ENCODE results near the gene ADORA2A. TPM values are rescaled to one million over a fixed set of nuclear protein-coding genes. Genes with fewer than 3 reads are reported as not detected.

ADORA2A gene
- total and polyA plus RNA-seq, 4 donors: 5.5 to 54.9 (median 22.8) TPM

- Histone ChIP-seq H3K27me3 (ENCODE audit: control insufficient read depth in 3 of 3, insufficient read depth in 3 of 3, low read length in 2 of 3) (no peaks in the 10 kb centered on the region), H3K36me3 (ENCODE audit: control insufficient read depth in 4 of 4, insufficient read depth in 4 of 4, low read length in 4 of 4) (peaks cover 3 to 38% (median 20%) of the 10 kb centered on the region in 4 donors), H3K27ac (ENCODE audit: low read depth in 1 of 2, low read length in 1 of 2) (no peak overlapping the region), H3K9ac (ENCODE audit: insufficient read depth in 1 of 2, low read length in 2 of 2) (no peak overlapping the region), H3K4me3 (no peak overlapping the region), H3K9me3 (ENCODE audit: control insufficient read depth in 4 of 4, insufficient read depth in 3 of 4, low read length in 3 of 4) (no peaks in the 10 kb centered on the region), H3K4me1 (ENCODE audit: control insufficient read depth in 5 of 5, insufficient read depth in 5 of 5, low read length in 5 of 5) (no peaks in the 10 kb centered on the region)
- ATAC-seq (ENCODE audit: insufficient read depth, low FRiP score) (no peak), DNase-seq (no peak)
- TF ChIP-seq CTCF (IDR thresholded peaks at IDR 0.05; ENCODE audit: control extremely low read depth, extremely low read depth): no peak
- 58 to 81% methylated on average over 1 of the region's 1 CpG for WGBS, 2 donors
These were observed 46.5 kb upstream of the ADORA2A start for GRCh38 chr22:24380905-24381230.

DNA sequence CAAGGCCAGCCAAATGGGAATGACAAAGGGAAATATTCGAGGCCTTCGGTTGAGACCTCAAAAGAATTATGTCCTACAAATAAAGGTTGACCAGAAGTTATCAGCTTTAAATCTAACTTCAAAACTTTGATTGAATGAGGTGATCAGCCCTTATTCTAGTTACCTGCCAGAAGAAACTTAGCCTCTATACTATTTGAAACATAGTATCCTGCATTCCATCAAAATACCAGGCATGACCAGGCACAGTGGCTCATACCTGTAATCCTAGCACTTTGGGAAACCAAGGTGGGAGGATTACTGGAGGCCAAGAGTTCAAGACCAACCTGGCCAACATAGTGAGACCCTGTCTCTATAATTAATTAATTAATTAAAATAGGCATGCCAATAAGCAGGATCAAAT, 44.3 kb upstream of the ADORA2A start:
- no peak for TF ChIP-seq CTCF (IDR thresholded peaks at IDR 0.05; ENCODE audit: control extremely low read depth, extremely low read depth)
- Histone ChIP-seq H3K4me3 (no peak overlapping the region), H3K27me3 (ENCODE audit: control insufficient read depth in 3 of 3, insufficient read depth in 3 of 3, low read length in 2 of 3) (no peaks in the 10 kb centered on the region), H3K9me3 (ENCODE audit: control insufficient read depth in 4 of 4, insufficient read depth in 3 of 4, low read length in 3 of 4) (no peaks in the 10 kb centered on the region), H3K27ac (ENCODE audit: low read depth in 1 of 2, low read length in 1 of 2) (no peak overlapping the region), H3K9ac (ENCODE audit: insufficient read depth in 1 of 2, low read length in 2 of 2) (no peak overlapping the region), H3K4me1 (ENCODE audit: control insufficient read depth in 5 of 5, insufficient read depth in 5 of 5, low read length in 5 of 5) (peaks cover 0 to 3% (median 0%) of the 10 kb centered on the region in 5 donors), H3K36me3 (ENCODE audit: control insufficient read depth in 4 of 4, insufficient read depth in 4 of 4, low read length in 4 of 4) (peaks cover 3 to 25% (median 5%) of the 10 kb centered on the region in 4 donors)
- 88 to 93% methylated on average over 2 of the region's 2 CpGs for WGBS, 2 donors
- DNase-seq (no peak), ATAC-seq (ENCODE audit: insufficient read depth, low FRiP score) (no peak)

GRCh38 chr22:24384131-24384530, 43.3 kb upstream of the ADORA2A start:
- Histone ChIP-seq H3K9me3 (ENCODE audit: control insufficient read depth in 4 of 4, insufficient read depth in 3 of 4, low read length in 3 of 4) (no peaks in the 10 kb centered on the region), H3K9ac (ENCODE audit: insufficient read depth in 1 of 2, low read length in 2 of 2) (no peak overlapping the region), H3K4me1 (ENCODE audit: control insufficient read depth in 5 of 5, insufficient read depth in 5 of 5, low read length in 5 of 5) (peaks cover 0 to 4% (median 0%) of the 10 kb centered on the region in 5 donors), H3K27ac (ENCODE audit: low read depth in 1 of 2, low read length in 1 of 2) (no peak overlapping the region), H3K4me3 (no peak overlapping the region), H3K27me3 (ENCODE audit: control insufficient read depth in 3 of 3, insufficient read depth in 3 of 3, low read length in 2 of 3) (no peaks in the 10 kb centered on the region), H3K36me3 (ENCODE audit: control insufficient read depth in 4 of 4, insufficient read depth in 4 of 4, low read length in 4 of 4) (peaks cover 3 to 22% (median 5%) of the 10 kb centered on the region in 4 donors)
- TF ChIP-seq CTCF (IDR thresholded peaks at IDR 0.05; ENCODE audit: control extremely low read depth, extremely low read depth): no peak
- WGBS, 2 donors: 43 to 72% methylated on average over 1 of the region's 1 CpG
- ATAC-seq (ENCODE audit: insufficient read depth, low FRiP score) (no peak), DNase-seq (no peak)

DNA sequence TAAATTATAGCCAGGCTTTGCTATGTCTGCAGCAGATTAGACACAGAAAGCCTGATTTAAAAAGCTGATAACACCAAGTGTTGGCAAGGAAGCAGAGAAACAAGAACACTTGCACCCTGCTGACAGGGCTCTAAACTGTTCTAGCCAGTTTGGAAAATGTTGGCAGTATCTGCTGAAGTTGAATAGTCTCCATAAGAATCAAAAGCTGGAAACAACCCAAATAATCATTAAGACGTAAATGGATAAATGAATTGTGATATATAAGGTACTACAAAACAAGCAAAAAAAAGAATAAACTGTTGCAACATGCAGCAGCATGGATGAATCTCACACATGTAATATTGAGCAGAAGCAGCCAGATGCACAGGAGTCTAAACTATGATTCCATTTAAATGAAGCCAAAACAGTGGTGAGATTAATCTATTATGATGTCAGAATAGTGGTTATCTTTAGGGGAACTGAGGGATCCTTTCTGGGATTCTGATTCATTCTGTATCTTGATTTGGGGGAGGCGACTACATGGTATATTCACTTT, 40.4 kb upstream of the ADORA2A start:
- Histone ChIP-seq H3K27ac (ENCODE audit: low read depth in 1 of 2, low read length in 1 of 2) (peak overlapping the region in 1 of 2 donors; percentile 45), H3K9ac (ENCODE audit: insufficient read depth in 1 of 2, low read length in 2 of 2) (no peak overlapping the region), H3K4me3 (no peak overlapping the region), H3K9me3 (ENCODE audit: control insufficient read depth in 4 of 4, insufficient read depth in 3 of 4, low read length in 3 of 4) (no peaks in the 10 kb centered on the region), H3K27me3 (ENCODE audit: control insufficient read depth in 3 of 3, insufficient read depth in 3 of 3, low read length in 2 of 3) (no peaks in the 10 kb centered on the region), H3K4me1 (ENCODE audit: control insufficient read depth in 5 of 5, insufficient read depth in 5 of 5, low read length in 5 of 5) (peaks cover 6 to 22% (median 9%) of the 10 kb centered on the region in 5 donors), H3K36me3 (ENCODE audit: control insufficient read depth in 4 of 4, insufficient read depth in 4 of 4, low read length in 4 of 4) (peaks cover 0 to 28% (median 1%) of the 10 kb centered on the region in 4 donors)
- no peak for ATAC-seq (ENCODE audit: insufficient read depth, low FRiP score)
- 77 to 94% methylated on average over 2 of the region's 2 CpGs for WGBS, 2 donors
- DNase-seq: peak in 2 of 3 donors; percentile 78 to 86
- no peak for TF ChIP-seq CTCF (IDR thresholded peaks at IDR 0.05; ENCODE audit: control extremely low read depth, extremely low read depth)
